Fibroblast of lung (primary cell): ENCODE results near the gene TNFAIP8L1. TPM values are rescaled to one million over a fixed set of nuclear protein-coding genes. Genes with fewer than 3 reads are reported as not detected.
A peak's percentile ranks its signal among the peaks of the same experiment; 100 is the strongest.

Experiments
- DNase-seq, 2 donors: peaks; one replicate each; pipeline versions ENCODE4 v3.0.0 to v3.0.0-alpha.2; 2010; ENCODE audit warnings: low read depth in 2 of 2
- H2AFZ ChIP-seq: 2 replicates; pipeline ENCODE4 v1.5.1; 2012; ENCODE audit warnings: low read length, control low read depth, inconsistent platforms
- H3K27ac ChIP-seq: 2 replicates; pipeline ENCODE4 v1.5.1; 2011; ENCODE audit warnings: low read length, control low read depth; ENCODE audit not compliant: insufficient read depth
- H3K27me3 ChIP-seq: 2 replicates; pipeline ENCODE4 v1.5.1; 2011; ENCODE audit warnings: mild to moderate bottlenecking, low read length; ENCODE audit not compliant: control insufficient read depth, insufficient read depth
- H3K36me3 ChIP-seq: 2 replicates; pipeline ENCODE4 v1.5.1; 2011; ENCODE audit warnings: low read length; ENCODE audit not compliant: control insufficient read depth, insufficient read depth
- H3K4me1 ChIP-seq: 2 replicates; pipeline ENCODE4 v1.5.1; 2011; ENCODE audit warnings: low read length; ENCODE audit not compliant: control insufficient read depth, insufficient read depth; ENCODE audit errors: extremely low read depth
- H3K4me2 ChIP-seq: 2 replicates; pipeline ENCODE4 v1.5.1; 2011; ENCODE audit warnings: low read length, control low read depth; ENCODE audit not compliant: insufficient read depth; ENCODE audit errors: extremely low read depth
- H3K4me3 ChIP-seq, 4 experiments: fragments of 200-600 bp in 1 of 4; sonication (generic) in 1 of 4; replicated peaks in 1 of 4; 2 replicates each; pipeline ENCODE4 v1.5.1; 2011 to 2016; ENCODE audit warnings: low read length in 4 of 4, low read depth in 3 of 4, mild to moderate bottlenecking in 3 of 4, control low read depth in 2 of 4, inconsistent platforms in 1 of 4, mixed read lengths in 1 of 4; ENCODE audit not compliant: insufficient read depth in 1 of 4; ENCODE audit errors: control extremely low read depth in 1 of 4
- H3K79me2 ChIP-seq: 2 replicates; pipeline ENCODE4 v1.5.1; 2012; ENCODE audit warnings: mild to moderate bottlenecking, low read length, inconsistent platforms; ENCODE audit not compliant: control insufficient read depth, insufficient read depth
- H3K9ac ChIP-seq: 2 replicates; pipeline ENCODE4 v1.5.1; 2011; ENCODE audit warnings: mild to moderate bottlenecking, low read length, control low read depth; ENCODE audit not compliant: insufficient read depth
- H3K9me3 ChIP-seq: 2 replicates; pipeline ENCODE4 v1.5.1; 2012; ENCODE audit warnings: low read depth, low read length; ENCODE audit not compliant: control insufficient read depth, insufficient read depth
- H4K20me1 ChIP-seq: 2 replicates; pipeline ENCODE4 v1.5.1; 2011; ENCODE audit warnings: low read length; ENCODE audit not compliant: control insufficient read depth, insufficient read depth; ENCODE audit errors: extremely low read depth
- CTCF ChIP-seq, 2 donors: IDR thresholded peaks in 1 of 2; conservative IDR thresholded peaks in 1 of 2; 1 replicate in 1 of 2; 2 replicates in 1 of 2; pipeline ENCODE4 v1.5.1; 2011 to 2012; ENCODE audit warnings: low read length in 2 of 2, control low read depth in 1 of 2, inconsistent platforms in 1 of 2, low read depth in 1 of 2, mild to moderate bottlenecking in 1 of 2
- EZH2 ChIP-seq: IDR thresholded peaks from 2 replicates; pipeline ENCODE4 v1.5.1; 2012; ENCODE audit warnings: low read length, control low read depth, mild to moderate bottlenecking; ENCODE audit errors: missing control alignments
- polyA plus RNA-seq, 2 donors: library from polyadenylated mRNA; depleted of rRNA in 1 of 2; stranded (reverse) in 1 of 2; unstranded in 1 of 2; fragments of >200 nt; gene quantifications; 2 replicates each; pipeline ENCODE4 v1.2.1, GENCODE V29; 2011 to 2012; ENCODE audit warnings: missing spikeins in 1 of 2
- total RNA-seq: library from RNA; depleted of rRNA; stranded (reverse); fragments of >200 nt; gene quantifications from 2 replicates; pipeline ENCODE4 v1.2.1, GENCODE V29; 2014

Gene TNFAIP8L1
- total and polyA plus RNA-seq, 2 donors (not counting 1 experiment from before 2014, with no cell fraction given): 2.3 to 4.0 TPM

- Histone ChIP-seq H2AFZ (no peak overlapping the region), H3K9me3 (no peaks in the 10 kb centered on the region), H4K20me1 (no peaks in the 10 kb centered on the region), H3K79me2 (no peaks in the 10 kb centered on the region), H3K9ac (no peak overlapping the region), H3K27ac (no peak overlapping the region), H3K36me3 (peaks cover 25% of the 10 kb centered on the region), H3K27me3 (no peaks in the 10 kb centered on the region), H3K4me1 (no peaks in the 10 kb centered on the region), H3K4me3 (no peak overlapping the region), H3K4me2 (no peak overlapping the region)
- no peak for TF ChIP-seq CTCF (conservative IDR thresholded peaks at IDR 0.05 in 1 of 2, IDR thresholded peaks at IDR 0.05 in 1 of 2; ENCODE audit: low read depth in 1 of 2, low read length in 2 of 2)
- TF ChIP-seq EZH2: no peak
- DNase-seq: no peak
Observed at GRCh38 chr19:4657835-4658234, 18.5 kb downstream of the TNFAIP8L1 start.

- no peaks in the 10 kb centered on the region for H3K27me3 ChIP-seq
- peaks cover 33% of the 10 kb centered on the region for H3K36me3 ChIP-seq
- H2AFZ ChIP-seq: no peak overlapping the region
- H3K4me1 ChIP-seq: no peaks in the 10 kb centered on the region
- H3K9ac ChIP-seq: no peak overlapping the region
- H3K27ac ChIP-seq: no peak overlapping the region
- no peaks in the 10 kb centered on the region for H4K20me1 ChIP-seq
- peak in 1 of 2 donors; percentile 15 for TF ChIP-seq CTCF (conservative IDR thresholded peaks at IDR 0.05 in 1 of 2, IDR thresholded peaks at IDR 0.05 in 1 of 2; ENCODE audit: low read depth in 1 of 2, low read length in 2 of 2)
- TF ChIP-seq EZH2: no peak
- H3K9me3 ChIP-seq: no peaks in the 10 kb centered on the region
- peaks cover 1% of the 10 kb centered on the region for H3K79me2 ChIP-seq
- no peak for DNase-seq
- H3K4me2 ChIP-seq: no peak overlapping the region
- no peak overlapping the region for H3K4me3 ChIP-seq
Observed at GRCh38 chr19:4660181-4660791, 21.0 kb downstream of the TNFAIP8L1 start.

- H3K4me1 ChIP-seq: no peaks in the 10 kb centered on the region
- DNase-seq: no peak
- H3K36me3 ChIP-seq: peaks cover 35% of the 10 kb centered on the region
- no peak for TF ChIP-seq EZH2
- no peak for TF ChIP-seq CTCF (conservative IDR thresholded peaks at IDR 0.05 in 1 of 2, IDR thresholded peaks at IDR 0.05 in 1 of 2; ENCODE audit: low read depth in 1 of 2, low read length in 2 of 2)
- H4K20me1 ChIP-seq: no peaks in the 10 kb centered on the region
- no peaks in the 10 kb centered on the region for H3K27me3 ChIP-seq
- H3K9me3 ChIP-seq: no peaks in the 10 kb centered on the region
- H3K4me2 ChIP-seq: no peak overlapping the region
- no peak overlapping the region for H2AFZ ChIP-seq
- H3K27ac ChIP-seq: no peak overlapping the region
- no peak overlapping the region for H3K4me3 ChIP-seq
- peaks cover 1% of the 10 kb centered on the region for H3K79me2 ChIP-seq
- H3K9ac ChIP-seq: no peak overlapping the region
Observed at GRCh38 chr19:4660993-4661392, 21.7 kb downstream of the TNFAIP8L1 start.
